Stimulated activated CD8-positive, alpha-beta memory T cell treated with anti-CD3 and anti-CD28 coated beads, Interleukin-2, amount 100 ng/mL, for 1 hour (primary cell): ENCODE data around the gene TRMT61A.
A peak's percentile ranks its signal among the peaks of the same experiment; 100 is the strongest.

Experiments used
- DNase-seq, 2 donors: peaks; one replicate each; pipeline ENCODE4 v3.0.0-alpha.2; 2020; ENCODE audit warnings: low read depth in 2 of 2

The TRMT61A gene

DNA sequence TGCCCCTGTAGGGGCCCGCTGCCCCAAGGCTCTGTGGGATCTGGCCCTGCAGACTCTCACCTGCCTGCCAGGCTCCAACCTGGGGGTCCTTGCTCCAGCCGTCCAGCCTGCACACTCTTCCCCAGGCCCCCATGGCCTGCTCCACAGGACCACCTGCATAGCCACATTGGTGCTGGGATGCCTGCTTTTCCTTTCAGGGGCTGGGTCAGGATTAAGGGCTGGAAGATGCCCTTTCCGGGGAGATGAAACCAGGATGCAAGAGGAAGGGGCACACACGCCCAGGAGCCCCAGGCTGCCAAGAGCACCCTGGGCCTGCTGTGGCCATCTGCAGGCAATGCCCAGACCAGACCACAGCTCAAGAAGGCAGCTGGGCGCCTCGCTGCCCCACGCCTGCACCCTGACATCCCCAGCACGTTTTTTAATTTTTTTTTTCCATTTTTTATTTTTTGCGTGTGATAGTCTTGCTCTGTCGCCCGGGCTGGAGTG lies 18.5 kb downstream of the TRMT61A start:
- no peak for DNase-seq

DNA sequence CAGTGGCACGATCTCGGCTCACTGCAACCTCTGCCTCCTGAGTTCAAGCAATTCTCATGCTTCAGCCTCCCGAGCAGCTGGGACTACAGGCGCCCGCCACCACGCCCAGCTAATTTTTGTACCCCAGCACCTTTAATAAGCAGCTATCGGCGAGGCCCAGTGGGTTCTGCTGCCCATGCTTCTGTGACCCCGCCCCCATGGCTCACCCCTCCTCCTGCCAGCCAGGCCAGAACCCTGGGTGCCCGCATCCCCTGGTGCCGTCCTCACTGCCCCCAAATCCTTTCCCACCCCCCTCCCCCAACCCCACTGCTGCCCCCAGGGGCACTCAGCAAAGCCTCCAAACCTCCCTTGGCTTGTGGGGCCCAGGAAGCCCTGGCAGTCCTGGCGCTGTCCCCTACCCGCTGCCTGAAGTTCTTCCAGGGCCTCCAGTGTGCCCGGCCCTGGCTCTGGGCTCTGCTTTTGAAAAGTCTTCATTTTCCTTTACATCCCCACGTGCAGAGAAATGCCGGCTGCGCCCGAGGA lies 19.0 kb downstream of the TRMT61A start:
- no peak for DNase-seq

DNA sequence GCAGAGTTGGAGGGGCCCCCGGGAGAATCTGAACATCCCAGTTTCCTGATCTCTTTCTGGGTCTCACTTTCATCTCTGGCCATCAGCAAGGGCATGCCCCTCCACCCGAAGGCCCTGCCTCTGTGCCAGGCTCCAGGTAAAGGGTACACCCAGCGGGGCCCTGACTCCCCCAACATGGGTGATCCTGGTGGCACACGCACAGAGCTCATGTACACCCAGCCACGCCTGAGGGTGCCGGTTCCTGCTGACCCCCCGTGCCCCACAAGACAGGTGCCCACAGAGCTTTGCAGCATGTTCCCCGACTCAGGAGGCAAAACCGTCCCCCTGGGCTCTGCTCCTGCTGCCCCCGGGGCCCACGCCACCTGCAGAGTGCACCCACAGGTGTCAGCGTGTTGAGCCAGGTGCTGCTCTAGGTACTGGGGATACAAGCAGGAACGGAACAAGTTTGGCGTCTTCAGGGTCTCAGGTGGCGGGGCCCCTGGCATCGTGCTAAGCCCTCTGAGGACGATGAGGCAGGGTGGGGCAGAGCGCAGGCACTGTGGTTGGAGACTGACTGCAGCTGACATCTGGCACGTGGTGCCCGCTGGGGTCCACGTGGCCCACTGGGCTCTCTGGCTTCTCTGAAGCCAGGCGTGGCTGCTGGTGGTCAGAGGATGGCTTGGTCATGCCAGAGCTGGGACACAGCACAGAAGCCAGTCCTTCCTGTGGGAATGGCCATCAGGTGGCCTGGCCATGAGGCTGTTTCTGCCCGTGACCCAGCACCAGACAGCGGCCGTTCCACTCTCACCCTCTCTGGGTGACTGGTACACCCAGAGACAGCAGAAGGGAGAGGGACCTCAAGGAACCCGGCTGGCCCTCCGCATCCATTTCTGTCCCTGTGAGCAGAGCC lies 19.7 kb downstream of the TRMT61A start:
- DNase-seq = no peak

DNA sequence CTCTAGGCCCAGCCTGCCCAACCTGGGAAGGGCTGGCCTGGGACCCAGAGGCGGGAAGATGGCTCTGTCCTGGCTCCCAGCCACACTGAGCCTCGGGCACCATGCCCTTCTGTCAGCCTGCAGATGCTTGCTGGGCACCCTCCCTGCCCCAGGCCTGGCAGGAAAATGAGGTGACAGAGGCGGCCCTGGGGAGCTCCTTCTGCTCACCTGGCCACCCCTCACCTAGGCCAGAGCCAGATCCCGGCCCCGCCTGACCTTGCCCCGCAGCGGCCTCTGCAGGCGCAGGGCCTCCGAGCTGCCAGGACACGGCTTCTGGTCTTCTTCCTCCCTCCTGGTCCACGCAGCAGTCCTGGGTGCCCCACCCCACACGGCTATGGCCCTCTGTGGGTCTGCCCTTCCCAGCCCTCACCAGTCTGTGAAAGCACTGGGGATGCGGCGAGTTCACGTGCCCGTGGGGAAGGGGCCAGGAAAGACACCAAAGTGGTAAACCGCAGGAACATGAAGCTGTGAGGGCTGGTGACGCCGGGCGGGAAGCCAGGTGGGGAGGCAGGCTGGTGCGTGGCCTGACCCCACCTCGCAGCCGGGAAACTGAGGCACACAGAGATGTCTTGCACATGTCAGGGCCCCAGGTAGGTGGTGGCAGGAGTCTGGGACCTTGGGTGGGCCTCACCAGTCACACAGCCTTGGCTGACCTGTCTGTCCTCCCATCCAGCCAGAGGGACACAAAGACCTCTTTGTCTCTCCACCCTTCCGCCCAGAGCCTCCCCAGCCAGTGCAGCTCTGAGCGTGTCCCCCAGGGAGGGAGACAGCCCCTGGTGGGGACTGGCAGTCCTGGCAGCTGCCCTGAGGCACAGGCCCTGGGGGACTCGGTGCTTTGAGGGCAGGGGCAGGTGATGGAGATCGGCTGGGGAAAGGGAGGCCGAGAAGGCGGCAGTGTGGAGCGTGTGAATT lies 20.6 kb downstream of the TRMT61A start:
- DNase-seq = no peak

DNA sequence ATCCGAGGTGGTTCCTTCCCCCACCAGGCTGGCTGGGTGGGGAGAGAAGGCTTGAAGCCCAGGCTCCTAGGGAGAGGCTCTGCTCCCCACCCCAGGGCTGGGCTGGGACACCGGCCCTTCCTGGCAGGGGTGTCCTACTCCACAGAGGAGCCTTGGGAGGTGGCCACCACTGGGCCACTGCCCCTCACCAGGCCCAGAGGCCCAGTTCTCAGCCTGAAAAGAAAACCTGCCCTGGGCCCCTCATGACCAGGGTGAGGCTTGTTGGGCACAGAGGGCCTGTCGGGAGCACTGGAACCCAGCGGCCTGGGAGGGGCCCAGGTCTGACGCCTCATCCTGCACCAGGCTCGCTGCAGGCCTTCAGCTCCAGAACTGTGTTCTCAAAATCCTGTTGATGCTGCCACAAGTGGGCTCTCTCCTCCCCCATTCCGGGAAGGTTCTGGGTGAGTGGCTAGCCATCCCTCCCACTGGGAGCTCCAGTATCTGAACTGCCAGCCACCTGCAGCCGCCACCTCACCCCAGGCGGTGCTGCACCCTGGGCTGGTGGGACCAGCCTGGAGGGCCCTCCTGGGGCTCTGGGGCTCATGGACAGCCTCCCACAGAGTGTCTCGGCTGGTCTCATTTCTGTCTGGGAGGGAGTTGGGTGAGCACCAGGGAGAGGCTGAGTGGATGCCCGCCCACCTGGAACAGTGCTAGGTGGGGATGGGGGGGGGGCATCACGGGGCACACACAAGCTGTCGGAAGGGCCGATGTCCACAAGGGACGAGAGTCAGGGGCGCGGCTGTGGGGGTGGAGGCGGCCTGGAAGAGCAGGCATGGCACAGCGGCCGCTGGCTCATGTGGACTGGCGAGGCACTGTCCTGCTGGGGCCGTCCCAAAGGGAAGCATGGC lies 21.7 kb downstream of the TRMT61A start:
- no peak for DNase-seq

DNA sequence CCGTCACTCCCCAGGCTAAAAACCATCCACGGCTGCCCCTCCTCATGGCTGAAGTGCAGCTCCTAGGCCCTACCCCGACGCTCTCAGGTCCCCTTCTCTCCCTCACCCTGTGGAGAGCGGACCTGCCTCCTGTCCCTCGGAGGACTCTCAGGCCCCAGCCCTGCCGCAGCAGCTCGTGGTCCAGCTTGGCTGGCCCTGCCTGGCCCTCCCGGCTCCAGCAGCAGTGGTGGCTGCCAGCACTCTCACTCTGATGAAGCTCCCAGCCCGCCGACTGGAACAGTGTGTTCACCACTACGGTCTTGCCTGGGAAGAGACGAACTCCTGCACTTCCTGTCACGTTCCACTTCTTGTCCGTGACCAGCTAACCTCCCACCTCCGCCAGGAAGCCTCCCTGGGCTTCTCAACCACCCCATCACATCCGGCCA lies 22.4 kb downstream of the TRMT61A start:
- DNase-seq = no peak

DNA sequence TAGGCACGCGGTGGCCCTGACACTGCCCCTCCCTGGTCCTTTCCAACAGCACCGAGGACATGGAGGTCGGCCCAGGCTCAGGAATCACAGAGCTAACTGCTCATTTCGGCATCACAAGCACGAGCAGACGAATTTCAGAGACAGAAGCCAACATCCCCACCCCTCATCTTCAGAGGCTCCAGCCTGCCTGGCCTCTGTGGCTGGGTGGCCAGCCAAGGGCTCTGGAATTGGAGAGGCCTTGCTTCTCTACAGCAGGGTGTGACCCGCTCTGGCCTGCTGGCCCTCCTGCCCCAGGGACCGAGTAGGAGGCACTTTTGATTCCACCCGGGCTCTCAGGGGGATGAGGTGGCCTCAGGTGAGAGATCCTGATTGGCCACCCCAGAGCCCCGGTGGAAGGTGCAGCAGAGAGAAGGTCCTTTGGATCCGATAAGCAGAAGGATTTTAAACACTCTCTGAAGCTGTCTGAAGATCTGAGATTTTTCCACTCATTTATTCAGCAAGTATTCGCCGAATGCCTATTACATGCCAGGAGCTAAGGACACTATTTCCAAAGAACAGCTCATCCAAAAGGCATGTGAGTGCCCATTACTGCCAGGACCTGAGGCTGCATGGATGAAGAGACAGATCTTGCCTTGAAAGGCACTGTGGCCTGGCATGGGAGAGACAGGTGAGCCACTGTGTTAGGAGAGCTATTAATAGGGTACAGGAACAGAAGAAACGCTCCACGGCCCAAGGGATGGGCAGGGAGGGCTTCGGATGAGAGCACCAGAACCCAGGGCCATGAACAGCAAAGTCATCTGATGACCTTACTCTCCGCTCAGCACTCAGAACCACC lies 23.2 kb downstream of the TRMT61A start:
- no peak for DNase-seq

DNA sequence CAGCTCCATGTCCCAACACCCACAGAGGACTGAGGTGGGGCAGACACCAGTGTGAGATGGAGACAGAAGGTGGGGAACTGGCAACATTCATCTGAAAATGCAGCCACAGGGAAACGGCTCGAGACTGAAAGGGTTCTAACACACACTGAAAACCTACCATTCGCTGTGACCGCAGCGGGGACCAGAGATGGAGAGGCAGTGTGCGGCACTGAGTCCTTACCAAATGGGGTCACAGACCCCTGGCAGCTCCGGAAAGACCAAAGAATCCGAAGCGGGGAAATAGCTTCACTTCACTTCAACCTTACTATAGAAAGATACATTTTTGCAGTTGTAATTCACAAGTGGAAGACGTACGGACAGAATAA lies 23.8 kb downstream of the TRMT61A start:
- DNase-seq = no peak

DNA sequence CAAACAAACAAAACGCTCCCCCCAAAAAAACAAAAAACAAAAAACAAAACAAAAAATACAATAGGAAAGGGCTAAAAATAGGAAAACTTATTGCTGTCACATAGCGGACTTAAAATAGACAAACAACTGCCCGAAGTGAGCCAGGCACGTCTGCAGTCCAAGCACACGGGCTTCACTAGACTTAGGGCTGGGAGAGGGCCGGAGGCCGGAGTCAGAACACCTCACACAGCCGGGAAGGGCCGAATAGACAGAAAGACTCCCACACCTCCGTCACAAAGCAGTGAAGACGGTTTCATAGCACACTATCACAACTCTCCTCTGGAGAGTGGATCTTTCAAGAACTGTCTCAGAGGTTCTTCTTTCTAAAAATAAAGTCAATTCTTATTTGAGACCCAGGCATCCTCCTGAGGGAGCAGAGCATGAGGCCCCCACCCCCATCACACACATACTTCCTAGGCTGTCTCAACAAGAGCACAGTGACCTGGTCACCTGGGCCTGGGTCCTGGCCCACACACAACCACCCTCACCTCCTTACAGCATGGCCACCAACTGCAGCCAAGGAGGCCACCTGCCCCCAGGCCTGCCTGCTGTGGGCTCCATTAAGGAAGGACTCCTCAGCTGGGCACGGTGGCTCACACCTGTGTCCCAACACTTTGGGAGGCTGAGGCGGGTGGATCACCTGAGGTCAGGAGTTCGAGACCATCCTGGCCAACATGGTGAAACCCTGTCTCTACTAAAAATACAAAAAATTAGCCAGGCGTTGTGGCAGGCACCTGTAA lies 26.8 kb downstream of the TRMT61A start:
- no peak for DNase-seq

DNA sequence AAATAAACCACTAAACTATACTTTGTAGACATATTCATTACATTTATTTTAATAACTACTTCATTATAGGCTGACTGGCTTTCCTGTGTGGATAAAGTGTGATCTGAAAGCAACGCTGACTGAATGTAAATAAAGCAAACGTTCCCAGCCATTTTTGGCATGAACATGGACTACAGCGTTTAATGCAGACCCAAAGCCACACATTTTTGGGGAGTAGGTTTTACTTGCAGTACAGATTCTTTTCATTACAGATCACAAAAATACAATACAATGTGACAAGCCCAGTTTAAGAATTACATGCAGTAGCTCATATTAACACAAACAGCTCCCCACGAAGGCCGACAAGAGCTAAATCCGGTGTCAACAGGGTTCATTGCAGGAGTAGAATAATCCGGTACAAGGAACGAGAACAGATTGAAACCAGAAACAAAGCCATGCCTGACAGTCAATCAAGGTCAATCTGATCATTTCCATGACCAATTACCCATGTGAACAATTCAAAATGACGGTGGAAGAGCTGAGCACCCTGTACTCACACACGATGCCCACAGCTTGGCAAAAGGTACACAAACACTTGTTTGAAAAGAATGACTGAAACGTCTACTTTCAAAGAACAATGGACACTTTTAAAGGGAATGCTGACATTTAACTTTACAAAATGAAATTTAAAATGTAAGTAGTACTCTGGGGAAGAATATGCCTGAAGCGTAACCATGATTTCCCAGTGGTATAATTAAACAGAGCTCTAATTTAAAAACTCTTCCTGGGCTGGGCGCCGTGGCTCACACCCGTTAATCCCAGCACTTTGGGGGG lies 28.2 kb downstream of the TRMT61A start:
- no peak for DNase-seq

DNA sequence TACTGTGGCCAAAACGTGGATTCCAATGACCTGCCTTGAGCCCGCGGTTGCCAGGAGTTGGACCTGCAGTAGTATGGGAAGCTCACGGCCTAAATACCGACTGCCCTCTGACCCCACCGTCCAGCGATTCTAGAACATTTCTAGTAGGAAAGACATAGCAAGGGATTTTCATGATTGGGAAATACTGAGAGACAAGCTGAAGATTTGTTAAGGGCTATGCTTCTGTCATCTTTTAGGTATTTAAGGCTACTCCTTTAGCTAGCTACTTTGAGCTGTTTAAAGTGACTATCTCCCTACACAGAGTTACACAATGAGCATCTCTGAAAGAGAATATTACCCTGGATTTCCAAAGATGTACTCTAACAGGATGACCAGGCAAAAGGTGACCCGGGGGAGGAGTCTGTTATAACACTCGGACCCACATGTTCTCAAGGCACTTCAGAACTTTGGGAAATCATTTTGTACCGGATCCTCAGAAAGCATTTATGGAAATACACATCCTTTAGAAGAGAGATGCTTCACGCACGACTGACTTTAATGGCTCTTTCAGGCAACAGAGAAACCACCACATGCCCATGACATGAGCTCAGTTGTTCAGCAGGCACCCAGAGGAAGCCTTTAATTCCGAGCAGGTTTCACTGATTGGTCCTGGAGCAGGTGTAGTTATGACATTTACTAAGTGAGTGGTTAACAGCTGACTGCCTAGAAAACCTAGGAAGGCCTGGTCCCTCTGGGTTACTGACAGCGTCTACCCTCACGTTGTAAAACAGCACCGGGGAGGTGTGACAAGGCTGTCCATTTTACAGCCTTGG lies 29.3 kb downstream of the TRMT61A start:
- no peak for DNase-seq

DNA sequence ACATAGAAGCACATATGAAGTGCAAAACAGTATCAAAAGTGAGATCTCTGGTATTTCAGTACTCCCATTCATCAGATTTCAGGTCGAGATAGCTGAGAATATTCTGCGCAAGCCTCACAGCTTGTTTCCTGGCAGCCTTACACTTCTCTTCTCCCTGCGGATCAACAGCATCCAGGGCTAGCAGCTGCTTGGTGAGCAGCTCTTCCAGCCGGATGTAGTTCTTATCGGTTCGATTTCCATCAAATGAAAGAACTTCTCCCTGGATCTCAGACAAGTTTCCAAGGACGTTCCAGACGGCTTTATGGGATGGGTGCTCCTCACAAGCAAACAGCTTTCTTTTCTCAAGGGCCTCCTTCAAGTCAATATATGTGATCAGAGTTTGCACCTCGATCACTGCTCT lies 30.8 kb downstream of the TRMT61A start:
- no peak for DNase-seq

DNA sequence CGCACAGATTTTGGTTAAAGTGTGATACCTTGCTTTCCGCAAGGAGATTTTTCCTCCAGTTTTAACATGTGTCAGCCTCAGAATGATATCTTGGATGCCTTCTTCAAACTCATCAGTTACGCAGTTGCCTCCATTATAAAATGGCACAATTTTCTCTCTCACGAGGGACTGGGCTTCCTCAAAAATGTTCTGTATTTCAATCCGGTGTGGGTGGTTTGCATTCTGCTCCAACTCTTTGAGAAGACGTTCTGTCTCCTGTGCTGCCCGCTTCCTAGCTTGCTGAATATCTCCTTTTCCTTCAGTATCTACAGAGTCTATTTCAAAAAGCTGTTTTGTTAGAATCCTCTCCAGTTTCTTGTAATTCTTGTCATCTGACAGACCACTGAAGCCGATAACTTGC lies 31.7 kb downstream of the TRMT61A start:
- DNase-seq = no peak

DNA sequence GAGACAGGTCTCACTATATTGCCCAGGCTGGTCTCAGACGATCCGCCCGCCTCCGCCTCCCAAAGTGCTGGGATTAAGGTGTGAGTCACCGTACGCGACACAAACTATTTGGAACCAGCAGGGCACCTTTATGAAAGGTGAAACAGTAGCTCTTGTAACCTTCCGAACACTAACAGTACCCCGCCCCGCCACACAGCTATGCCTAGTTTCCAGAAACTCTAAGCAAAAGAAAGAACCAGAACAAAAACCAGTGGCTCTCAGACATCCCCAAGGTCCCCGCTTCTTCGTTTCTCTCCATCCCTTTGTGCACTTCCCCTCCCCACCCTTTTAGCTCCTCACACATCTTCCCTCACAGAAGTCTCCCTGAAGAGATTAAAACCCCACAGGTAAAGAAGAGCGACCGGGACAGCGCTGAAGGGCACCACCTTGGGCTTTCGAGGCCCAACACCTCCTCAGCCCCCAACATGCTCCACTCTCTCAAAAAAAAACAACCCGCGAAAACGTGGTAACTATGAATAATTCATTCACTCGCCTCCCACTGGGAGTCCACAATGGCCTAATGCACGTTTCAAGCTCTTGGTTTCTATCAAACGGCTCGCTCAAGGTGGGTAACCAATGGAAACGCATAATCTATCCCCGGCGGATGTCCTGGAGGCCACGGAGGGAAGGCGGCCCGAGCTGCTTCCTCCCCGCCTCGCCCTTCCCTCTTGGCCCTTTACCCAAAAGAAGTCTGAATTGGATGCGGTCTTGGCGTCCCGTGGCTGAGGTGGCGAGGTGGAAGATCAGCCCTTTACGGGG lies 32.6 kb downstream of the TRMT61A start:
- no peak for DNase-seq

DNA sequence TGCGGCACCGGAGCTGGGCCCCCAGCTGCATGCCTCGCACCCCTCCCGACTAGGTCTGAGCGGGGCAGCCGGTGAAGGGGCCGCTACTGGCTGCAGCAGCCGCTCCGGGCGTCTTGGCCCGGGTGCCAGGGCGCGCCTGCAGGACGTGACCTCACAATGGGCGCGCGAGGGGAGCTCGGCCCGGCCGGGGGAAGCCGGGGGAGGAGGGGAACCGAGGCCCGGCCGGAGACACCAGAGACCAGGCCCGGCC lies 33.1 kb downstream of the TRMT61A start:
- no peak for DNase-seq

DNA sequence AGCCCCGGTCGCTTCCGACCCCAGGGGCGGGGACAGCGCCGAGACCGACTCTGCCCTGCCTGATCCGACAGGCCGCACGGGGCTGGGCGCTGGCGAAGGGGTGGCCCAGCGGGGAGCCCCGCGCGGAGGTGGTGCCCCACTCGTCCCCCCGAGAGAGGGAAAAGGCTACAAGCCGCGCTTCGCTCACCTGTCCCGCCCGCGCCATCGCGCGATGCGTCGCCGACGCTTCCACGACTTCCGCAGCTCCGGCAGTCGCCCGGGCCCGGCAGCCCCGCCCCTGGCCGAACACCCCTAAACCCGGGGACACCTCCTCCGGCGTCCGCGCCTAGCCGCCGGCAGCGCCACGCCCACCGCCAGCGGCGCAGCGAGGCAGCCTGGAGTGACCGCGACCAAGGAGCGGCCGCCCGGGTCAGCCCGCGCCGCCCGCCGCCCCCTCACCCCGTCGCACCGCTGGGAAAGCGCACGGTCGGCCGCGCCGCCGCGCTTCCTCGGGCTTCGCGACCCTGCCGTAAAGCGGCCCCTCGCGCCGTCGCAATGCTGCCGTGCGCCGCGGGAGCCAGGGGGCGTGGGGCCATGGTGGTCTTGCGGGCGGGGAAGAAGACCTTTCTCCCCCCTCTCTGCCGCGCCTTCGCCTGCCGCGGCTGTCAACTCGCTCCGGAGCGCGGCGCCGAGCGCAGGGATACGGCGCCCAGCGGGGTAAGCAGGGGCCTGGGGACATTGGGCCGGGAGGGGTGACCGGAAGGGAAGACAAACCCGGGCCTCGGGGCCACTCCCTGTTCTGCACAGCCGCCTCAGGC lies 33.6 kb downstream of the TRMT61A start, which contains the start of the genes BAG5 and COA8:
BAG5 (minus strand) TSS at position 229 of the 797 bp plus-strand sequence. CDS start 1,493 bp downstream, outside the sequence.
COA8 (plus strand) TSS at position 532 of the 797 bp plus-strand sequence; CDS start at position 574, 42 bp downstream.
- DNase-seq = peak; percentile 68 to 75
